ENCODE measurements around the gene PPP2R3A.

- TF ChIP-seq, protein P1, sequence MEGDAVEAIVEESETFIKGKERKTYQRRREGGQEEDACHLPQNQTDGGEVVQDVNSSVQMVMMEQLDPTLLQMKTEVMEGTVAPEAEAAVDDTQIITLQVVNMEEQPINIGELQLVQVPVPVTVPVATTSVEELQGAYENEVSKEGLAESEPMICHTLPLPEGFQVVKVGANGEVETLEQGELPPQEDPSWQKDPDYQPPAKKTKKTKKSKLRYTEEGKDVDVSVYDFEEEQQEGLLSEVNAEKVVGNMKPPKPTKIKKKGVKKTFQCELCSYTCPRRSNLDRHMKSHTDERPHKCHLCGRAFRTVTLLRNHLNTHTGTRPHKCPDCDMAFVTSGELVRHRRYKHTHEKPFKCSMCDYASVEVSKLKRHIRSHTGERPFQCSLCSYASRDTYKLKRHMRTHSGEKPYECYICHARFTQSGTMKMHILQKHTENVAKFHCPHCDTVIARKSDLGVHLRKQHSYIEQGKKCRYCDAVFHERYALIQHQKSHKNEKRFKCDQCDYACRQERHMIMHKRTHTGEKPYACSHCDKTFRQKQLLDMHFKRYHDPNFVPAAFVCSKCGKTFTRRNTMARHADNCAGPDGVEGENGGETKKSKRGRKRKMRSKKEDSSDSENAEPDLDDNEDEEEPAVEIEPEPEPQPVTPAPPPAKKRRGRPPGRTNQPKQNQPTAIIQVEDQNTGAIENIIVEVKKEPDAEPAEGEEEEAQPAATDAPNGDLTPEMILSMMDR (conservative IDR thresholded peaks at IDR 0.05; ENCODE audit: low read depth, low read length): no peak
- no peak for TF ChIP-seq EZH2 (IDR thresholded peaks at IDR 0.05; ENCODE audit: borderline replicate concordance, low read depth, low read length, poor library complexity, severe bottlenecking)
These were observed 56.3 kb downstream of the PPP2R3A start for GRCh38 chr3:136021803-136022202.

Measured in A673 (cell line).